Measurements from ENCODE around the gene CACNA1D.

CACNA1D gene

GRCh38 chr3:53534676-53535400 lies 40.4 kb downstream of the CACNA1D start:
- TF ChIP-seq, protein P1, sequence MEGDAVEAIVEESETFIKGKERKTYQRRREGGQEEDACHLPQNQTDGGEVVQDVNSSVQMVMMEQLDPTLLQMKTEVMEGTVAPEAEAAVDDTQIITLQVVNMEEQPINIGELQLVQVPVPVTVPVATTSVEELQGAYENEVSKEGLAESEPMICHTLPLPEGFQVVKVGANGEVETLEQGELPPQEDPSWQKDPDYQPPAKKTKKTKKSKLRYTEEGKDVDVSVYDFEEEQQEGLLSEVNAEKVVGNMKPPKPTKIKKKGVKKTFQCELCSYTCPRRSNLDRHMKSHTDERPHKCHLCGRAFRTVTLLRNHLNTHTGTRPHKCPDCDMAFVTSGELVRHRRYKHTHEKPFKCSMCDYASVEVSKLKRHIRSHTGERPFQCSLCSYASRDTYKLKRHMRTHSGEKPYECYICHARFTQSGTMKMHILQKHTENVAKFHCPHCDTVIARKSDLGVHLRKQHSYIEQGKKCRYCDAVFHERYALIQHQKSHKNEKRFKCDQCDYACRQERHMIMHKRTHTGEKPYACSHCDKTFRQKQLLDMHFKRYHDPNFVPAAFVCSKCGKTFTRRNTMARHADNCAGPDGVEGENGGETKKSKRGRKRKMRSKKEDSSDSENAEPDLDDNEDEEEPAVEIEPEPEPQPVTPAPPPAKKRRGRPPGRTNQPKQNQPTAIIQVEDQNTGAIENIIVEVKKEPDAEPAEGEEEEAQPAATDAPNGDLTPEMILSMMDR (IDR thresholded peaks at IDR 0.05; ENCODE audit: low read depth, low read length): no peak
- TF ChIP-seq EZH2phosphoT487 (IDR thresholded peaks at IDR 0.05; ENCODE audit: low read depth): no peak
- Histone ChIP-seq H3K9ac (ENCODE audit: low read length) (no peak overlapping the region), H2AFZ (ENCODE audit: low read depth, low read length) (no peak overlapping the region), H3K4me1 (ENCODE audit: low read length) (0 out of 2 replicates have a peak, but pooled peaks cover 5% of the 10 kb centered on the region), H3K27me3 (ENCODE audit: low read depth, low read length) (peaks cover 22% of the 10 kb centered on the region), H3K27ac (ENCODE audit: low read length) (no peak overlapping the region), H3K9me3 (ENCODE audit: insufficient read depth, low read length) (no peaks in the 10 kb centered on the region), H3K4me2 (ENCODE audit: low read length) (no peak overlapping the region), H4K20me1 (ENCODE audit: insufficient read depth, low read length) (no peaks in the 10 kb centered on the region), H3K36me3 (replicated peaks; ENCODE audit: low read depth, low read length) (no peaks in the 10 kb centered on the region), H3K4me3 (ENCODE audit: low read length) (no peak overlapping the region), H3K79me2 (ENCODE audit: low read length) (no peaks in the 10 kb centered on the region)

DNA sequence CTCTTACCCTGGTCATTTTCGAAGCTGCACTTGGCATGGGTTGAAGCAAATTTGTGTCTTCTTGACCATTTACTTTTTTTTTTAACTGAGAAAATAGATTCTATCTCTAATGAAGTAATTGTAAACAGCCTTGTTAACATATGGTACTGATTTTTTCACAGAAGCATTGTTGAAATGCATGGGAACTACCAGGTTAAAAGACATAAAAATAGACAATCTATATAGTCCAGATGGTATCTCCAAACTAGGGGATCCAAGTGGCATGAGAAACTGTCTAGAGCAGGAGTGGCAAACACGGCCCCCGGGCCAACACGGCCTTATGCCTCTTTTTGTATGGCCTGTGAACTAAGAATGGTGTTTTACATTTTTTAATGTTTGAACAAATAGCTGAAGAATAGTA lies 41.9 kb downstream of the CACNA1D start:
- Histone ChIP-seq H4K20me1 (ENCODE audit: insufficient read depth, low read length) (no peaks in the 10 kb centered on the region), H3K9ac (ENCODE audit: low read length) (no peak overlapping the region), H3K27me3 (ENCODE audit: low read depth, low read length) (peaks cover 11% of the 10 kb centered on the region), H3K4me3 (ENCODE audit: low read length) (no peak overlapping the region), H3K9me3 (ENCODE audit: insufficient read depth, low read length) (no peaks in the 10 kb centered on the region), H3K27ac (ENCODE audit: low read length) (no peak overlapping the region), H2AFZ (ENCODE audit: low read depth, low read length) (no peak overlapping the region), H3K36me3 (replicated peaks; ENCODE audit: low read depth, low read length) (no peaks in the 10 kb centered on the region), H3K79me2 (ENCODE audit: low read length) (no peaks in the 10 kb centered on the region), H3K4me1 (ENCODE audit: low read length) (0 out of 2 replicates have a peak, but pooled peaks cover 5% of the 10 kb centered on the region), H3K4me2 (ENCODE audit: low read length) (no peak overlapping the region)
- TF ChIP-seq, protein P1 (IDR thresholded peaks at IDR 0.05; ENCODE audit: low read depth, low read length): no peak
- no peak for TF ChIP-seq EZH2phosphoT487 (IDR thresholded peaks at IDR 0.05; ENCODE audit: low read depth)

GRCh38 chr3:53544357-53544756 lies 49.9 kb downstream of the CACNA1D start:
- H3K4me1 ChIP-seq (ENCODE audit: low read length): peaks cover 8% of the 10 kb centered on the region
- H3K4me2 ChIP-seq (ENCODE audit: low read length): no peak overlapping the region
- H3K79me2 ChIP-seq (ENCODE audit: low read length): no peaks in the 10 kb centered on the region
- H3K27me3 ChIP-seq (ENCODE audit: low read depth, low read length): no peaks in the 10 kb centered on the region
- H3K9me3 ChIP-seq (ENCODE audit: insufficient read depth, low read length): no peaks in the 10 kb centered on the region
- no peaks in the 10 kb centered on the region for H4K20me1 ChIP-seq (ENCODE audit: insufficient read depth, low read length)
- TF ChIP-seq, protein P1 (IDR thresholded peaks at IDR 0.05; ENCODE audit: low read depth, low read length): no peak
- TF ChIP-seq EZH2phosphoT487 (IDR thresholded peaks at IDR 0.05; ENCODE audit: low read depth): no peak
- H3K36me3 ChIP-seq (replicated peaks; ENCODE audit: low read depth, low read length): no peaks in the 10 kb centered on the region
- H2AFZ ChIP-seq (ENCODE audit: low read depth, low read length): no peak overlapping the region
- no peak overlapping the region for H3K9ac ChIP-seq (ENCODE audit: low read length)
- H3K4me3 ChIP-seq (ENCODE audit: low read length): no peak overlapping the region
- H3K27ac ChIP-seq (ENCODE audit: low read length): no peak overlapping the region

DNA sequence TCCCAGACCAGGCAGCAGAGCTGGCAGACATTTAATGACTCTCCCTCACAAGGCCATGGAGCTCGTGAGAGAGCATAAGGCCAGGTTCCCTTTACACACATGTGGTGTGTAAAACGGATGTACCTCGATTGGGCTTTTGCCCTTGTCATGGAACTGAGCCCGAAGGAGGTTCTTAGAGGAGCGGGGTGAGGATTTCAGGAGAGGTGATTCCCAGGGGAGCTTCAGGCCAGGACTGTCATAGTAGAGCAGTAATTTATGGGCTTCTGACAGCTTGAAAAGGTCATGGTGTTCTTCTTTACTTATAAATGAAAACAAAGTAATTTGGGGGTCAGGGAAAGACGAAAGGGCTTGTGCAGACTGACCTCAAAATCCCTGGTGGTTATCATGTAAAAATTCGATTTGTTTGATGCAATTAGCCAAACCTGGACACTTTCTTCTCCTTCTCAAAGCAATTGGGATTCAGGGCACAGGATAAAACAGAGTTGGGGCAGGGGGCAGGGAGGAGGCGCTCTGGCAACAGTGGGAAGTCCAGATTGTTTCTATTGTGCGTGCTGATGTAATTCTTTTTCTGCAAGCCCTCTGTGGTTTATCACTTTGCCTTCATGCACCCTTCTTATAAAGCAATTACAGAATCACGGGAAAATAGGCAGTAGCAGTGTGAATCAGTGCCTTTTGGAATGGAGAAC lies 51.0 kb downstream of the CACNA1D start:
- Histone ChIP-seq H3K4me3 (ENCODE audit: low read length) (no peak overlapping the region), H4K20me1 (ENCODE audit: insufficient read depth, low read length) (no peaks in the 10 kb centered on the region), H2AFZ (ENCODE audit: low read depth, low read length) (no peak overlapping the region), H3K36me3 (replicated peaks; ENCODE audit: low read depth, low read length) (no peaks in the 10 kb centered on the region), H3K27ac (ENCODE audit: low read length) (no peak overlapping the region), H3K9ac (ENCODE audit: low read length) (no peak overlapping the region), H3K9me3 (ENCODE audit: insufficient read depth, low read length) (no peaks in the 10 kb centered on the region), H3K4me1 (ENCODE audit: low read length) (peaks cover 8% of the 10 kb centered on the region), H3K4me2 (ENCODE audit: low read length) (no peak overlapping the region), H3K79me2 (ENCODE audit: low read length) (no peaks in the 10 kb centered on the region), H3K27me3 (ENCODE audit: low read depth, low read length) (no peaks in the 10 kb centered on the region)
- TF ChIP-seq, protein P1 (IDR thresholded peaks at IDR 0.05; ENCODE audit: low read depth, low read length): no peak
- TF ChIP-seq EZH2phosphoT487 (IDR thresholded peaks at IDR 0.05; ENCODE audit: low read depth): no peak

Measured in OCI-LY3 (cell line).